Measurements from ENCODE around the gene PINLYP.

DNA sequence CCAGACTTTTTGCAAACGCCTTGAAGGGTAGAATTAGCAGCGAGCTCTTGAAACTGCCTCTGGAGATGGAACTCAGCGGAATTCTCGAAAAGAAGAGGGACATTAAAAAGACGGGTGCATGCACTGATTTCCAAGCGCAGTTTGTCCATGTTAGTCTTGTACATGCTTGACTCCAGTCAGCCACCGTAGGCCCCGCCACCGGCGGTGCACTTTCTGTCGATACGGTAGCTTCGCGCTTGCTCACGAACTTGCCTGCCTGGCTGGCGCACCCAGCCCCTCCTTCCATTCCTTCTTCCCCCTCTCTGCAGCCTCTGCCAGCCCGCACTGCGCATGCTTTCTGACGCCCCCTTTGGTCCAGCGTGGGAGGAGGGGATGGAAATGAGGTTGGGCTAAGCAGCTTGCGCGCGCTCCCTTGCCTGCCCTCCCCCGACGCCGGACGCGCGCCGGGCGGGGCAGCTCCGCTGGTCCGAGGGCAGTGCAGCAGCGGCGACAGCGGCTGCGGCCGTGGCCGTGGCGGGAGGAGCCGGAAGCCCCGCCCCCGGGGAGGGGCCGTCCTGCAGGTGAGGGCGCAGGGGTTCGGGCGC lies 42.5 kb upstream of the PINLYP start, which contains the start of gene ZNF575:
- TF ChIP-seq FOXJ3 (CRISPR knock-in tag; IDR thresholded peaks at IDR 0.05) = no peak
- TF ChIP-seq, protein P1, sequence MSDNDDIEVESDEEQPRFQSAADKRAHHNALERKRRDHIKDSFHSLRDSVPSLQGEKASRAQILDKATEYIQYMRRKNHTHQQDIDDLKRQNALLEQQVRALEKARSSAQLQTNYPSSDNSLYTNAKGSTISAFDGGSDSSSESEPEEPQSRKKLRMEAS (IDR thresholded peaks at IDR 0.05; ENCODE audit: low read depth) = peak; percentile 89
- peak; percentile 13; the same call in 1 of the 2 replicates for TF ChIP-seq RCOR1 (IDR thresholded peaks at IDR 0.05; ENCODE audit: low read length)
- TF ChIP-seq EP300 (IDR thresholded peaks at IDR 0.05; ENCODE audit: borderline replicate concordance in 1 of 2, low read depth in 1 of 2, low read length in 1 of 2) = no peak; a peak in 1 of 4 replicates
- no peak for TF ChIP-seq FOXM1 (IDR thresholded peaks at IDR 0.05; ENCODE audit: low read depth)
- TF ChIP-seq, protein P2, sequence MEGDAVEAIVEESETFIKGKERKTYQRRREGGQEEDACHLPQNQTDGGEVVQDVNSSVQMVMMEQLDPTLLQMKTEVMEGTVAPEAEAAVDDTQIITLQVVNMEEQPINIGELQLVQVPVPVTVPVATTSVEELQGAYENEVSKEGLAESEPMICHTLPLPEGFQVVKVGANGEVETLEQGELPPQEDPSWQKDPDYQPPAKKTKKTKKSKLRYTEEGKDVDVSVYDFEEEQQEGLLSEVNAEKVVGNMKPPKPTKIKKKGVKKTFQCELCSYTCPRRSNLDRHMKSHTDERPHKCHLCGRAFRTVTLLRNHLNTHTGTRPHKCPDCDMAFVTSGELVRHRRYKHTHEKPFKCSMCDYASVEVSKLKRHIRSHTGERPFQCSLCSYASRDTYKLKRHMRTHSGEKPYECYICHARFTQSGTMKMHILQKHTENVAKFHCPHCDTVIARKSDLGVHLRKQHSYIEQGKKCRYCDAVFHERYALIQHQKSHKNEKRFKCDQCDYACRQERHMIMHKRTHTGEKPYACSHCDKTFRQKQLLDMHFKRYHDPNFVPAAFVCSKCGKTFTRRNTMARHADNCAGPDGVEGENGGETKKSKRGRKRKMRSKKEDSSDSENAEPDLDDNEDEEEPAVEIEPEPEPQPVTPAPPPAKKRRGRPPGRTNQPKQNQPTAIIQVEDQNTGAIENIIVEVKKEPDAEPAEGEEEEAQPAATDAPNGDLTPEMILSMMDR (IDR thresholded peaks at IDR 0.05) = no peak
- TF ChIP-seq YY1 (IDR thresholded peaks at IDR 0.05; ENCODE audit: low read depth) = peak; percentile 59
